Breast epithelium (tissue), 4 donors: ENCODE measurements around the gene SYDE1. TPM values are rescaled to one million over a fixed set of nuclear protein-coding genes. Genes with fewer than 3 reads are reported as not detected.

Source experiments
- DNase-seq, 2 donors: peaks; one replicate each; pipeline ENCODE4 v3.0.0-alpha.2; 2019; ENCODE audit warnings: low spot score in 2 of 2
- H3K27ac ChIP-seq, 2 donors: fragments of 200-600 bp; sonication (generic) in 1 of 2; one replicate each; pipeline ENCODE4 v1.5.1; 2016 to 2019; ENCODE audit warnings: mild to moderate bottlenecking in 1 of 2
- H3K27me3 ChIP-seq, 2 donors: fragments of 200-600 bp; sonication (generic) in 1 of 2; one replicate each; pipeline versions ENCODE4 v1.5.1 to v1.6.0; 2017 to 2019; ENCODE audit warnings: control low read depth in 1 of 2, mild to moderate bottlenecking in 1 of 2
- H3K36me3 ChIP-seq: fragments of 200-600 bp; one replicate; pipeline ENCODE4 v1.5.1; 2019
- H3K4me1 ChIP-seq, 2 donors: fragments of 200-600 bp; sonication (generic); one replicate each; pipeline ENCODE4 v1.5.1; 2016 to 2019; ENCODE audit warnings: control low read depth in 1 of 2
- H3K4me3 ChIP-seq, 3 donors: fragments of 200-600 bp; sonication (generic); 1 replicate in 2 of 3; 2 replicates in 1 of 3; pipeline ENCODE4 v1.5.1; 2016 to 2019; ENCODE audit warnings: mild to moderate bottlenecking in 3 of 3, moderate library complexity in 2 of 3
- H3K9me3 ChIP-seq, 2 donors: fragments of 200-600 bp; sonication (generic) in 1 of 2; one replicate each; pipeline ENCODE4 v1.5.1; 2016 to 2019; ENCODE audit warnings: control low read depth in 1 of 2
- CTCF ChIP-seq, 3 donors: fragments of 450-650 bp; IDR thresholded peaks; one replicate each; pipeline ENCODE4 v1.5.1; 2016 to 2017; ENCODE audit warnings: antibody characterized with exemption in 3 of 3, mild to moderate bottlenecking in 3 of 3, moderate library complexity in 3 of 3
- POLR2A ChIP-seq: fragments of 450-650 bp; IDR thresholded peaks from one replicate; pipeline ENCODE4 v1.6.1; 2016; ENCODE audit warnings: antibody characterized with exemption, mild to moderate bottlenecking, moderate library complexity
- POLR2AphosphoS5 ChIP-seq, 3 donors: sonication (generic); formaldehyde crosslinking; IDR thresholded peaks; one replicate each; pipeline ENCODE4 v1.6.1; 2017; ENCODE audit warnings: antibody characterized with exemption in 3 of 3
- intact Hi-C: fragments of 100-400 bp; cut with DNase I; formaldehyde crosslinking; loops from one replicate; pipeline ENCODE4 v1.15.1; 2023; ENCODE audit warnings: low total_unique reads
- total RNA-seq, 3 donors: library from RNA; depleted of rRNA; stranded (reverse); fragments of >200 nt; gene quantifications; one replicate each; pipeline ENCODE4 v1.1.0, GENCODE V29; 2016

Gene SYDE1
- total RNA-seq, 3 donors from 2014 or later: 11.0 to 22.9 (median 14.9) TPM

GRCh38 chr19:15129856-15130585 is 22.8 kb downstream of the SYDE1 start:
- H3K4me1 ChIP-seq: no peaks in the 10 kb centered on the region
- H3K27ac ChIP-seq: peak overlapping the region; percentile 2 to 55
- no peak for TF ChIP-seq POLR2A
- no peak for TF ChIP-seq CTCF (IDR thresholded peaks at IDR 0.05)
- no peak for TF ChIP-seq POLR2AphosphoS5 (IDR thresholded peaks at IDR 0.05)
- peak in 1 of 2 donors; percentile 48 for DNase-seq
- H3K27me3 ChIP-seq: no peaks in the 10 kb centered on the region
- no peaks in the 10 kb centered on the region for H3K36me3 ChIP-seq
- H3K4me3 ChIP-seq: no peak overlapping the region
- intact Hi-C loops: no loop called here
- H3K9me3 ChIP-seq: no peaks in the 10 kb centered on the region

GRCh38 chr19:15136234-15136954 is 29.2 kb downstream of the SYDE1 start:
- Histone ChIP-seq H3K4me3 (no peak overlapping the region), H3K36me3 (no peaks in the 10 kb centered on the region), H3K27me3 (no peaks in the 10 kb centered on the region), H3K27ac (no peak overlapping the region), H3K9me3 (no peaks in the 10 kb centered on the region), H3K4me1 (no peaks in the 10 kb centered on the region)
- TF ChIP-seq POLR2A (no peak), POLR2AphosphoS5 (IDR thresholded peaks at IDR 0.05) (no peak), CTCF (IDR thresholded peaks at IDR 0.05) (no peak)
- intact Hi-C loops: no loop called here
- no peak for DNase-seq

GRCh38 chr19:15137777-15138176 is 30.6 kb downstream of the SYDE1 start:
- TF ChIP-seq POLR2A (no peak), POLR2AphosphoS5 (IDR thresholded peaks at IDR 0.05) (no peak)
- H3K4me3 ChIP-seq: no peak overlapping the region
- H3K4me1 ChIP-seq: no peaks in the 10 kb centered on the region
- H3K9me3 ChIP-seq: no peaks in the 10 kb centered on the region
- no peaks in the 10 kb centered on the region for H3K36me3 ChIP-seq
- intact Hi-C loops: no loop called here
- H3K27ac ChIP-seq: no peak overlapping the region
- no peak for DNase-seq
- H3K27me3 ChIP-seq: no peaks in the 10 kb centered on the region

- Histone ChIP-seq H3K36me3 (no peaks in the 10 kb centered on the region), H3K4me3 (no peak overlapping the region), H3K27me3 (no peaks in the 10 kb centered on the region), H3K9me3 (no peaks in the 10 kb centered on the region), H3K4me1 (no peaks in the 10 kb centered on the region), H3K27ac (no peak overlapping the region)
- DNase-seq: no peak
- intact Hi-C loops: no loop called here
- TF ChIP-seq POLR2AphosphoS5 (IDR thresholded peaks at IDR 0.05) (no peak), CTCF (IDR thresholded peaks at IDR 0.05) (no peak), POLR2A (no peak)
Measured at GRCh38 chr19:15138427-15138826, 31.2 kb downstream of the SYDE1 start.

GRCh38 chr19:15141143-15141542 is 33.9 kb downstream of the SYDE1 start:
- TF ChIP-seq POLR2AphosphoS5 (IDR thresholded peaks at IDR 0.05) (no peak), POLR2A (no peak), CTCF (IDR thresholded peaks at IDR 0.05) (no peak)
- DNase-seq: no peak
- H3K27ac ChIP-seq: no peak overlapping the region
- H3K9me3 ChIP-seq: no peaks in the 10 kb centered on the region
- intact Hi-C loops: no loop called here
- no peaks in the 10 kb centered on the region for H3K4me1 ChIP-seq
- no peaks in the 10 kb centered on the region for H3K36me3 ChIP-seq
- no peak overlapping the region for H3K4me3 ChIP-seq
- no peaks in the 10 kb centered on the region for H3K27me3 ChIP-seq
